GM12865 (cell line): ENCODE measurements around the gene ARHGAP24.
"Not testable (repeated sequence)": the region's sequence is repeated elsewhere in the genome, so short reads cannot be mapped to it uniquely, and the experiment has no call there.

ENCODE experiments used
- DNase-seq: peaks from one replicate; pipeline ENCODE4 v3.0.0; 2010; ENCODE audit warnings: low read depth
- H3K4me3 ChIP-seq: 2 replicates; pipeline ENCODE4 v1.5.1; 2011; ENCODE audit warnings: mild to moderate bottlenecking, low read depth, low read length, control low read depth
- TF ChIP-seq, protein P1 (sequence below): IDR thresholded peaks from 2 replicates; pipeline ENCODE4 v1.5.1; 2011; ENCODE audit warnings: low read length, control low read depth, low read depth, inconsistent platforms; ENCODE audit not compliant: insufficient read depth; ENCODE audit errors: missing control alignments

Gene ARHGAP24

DNA sequence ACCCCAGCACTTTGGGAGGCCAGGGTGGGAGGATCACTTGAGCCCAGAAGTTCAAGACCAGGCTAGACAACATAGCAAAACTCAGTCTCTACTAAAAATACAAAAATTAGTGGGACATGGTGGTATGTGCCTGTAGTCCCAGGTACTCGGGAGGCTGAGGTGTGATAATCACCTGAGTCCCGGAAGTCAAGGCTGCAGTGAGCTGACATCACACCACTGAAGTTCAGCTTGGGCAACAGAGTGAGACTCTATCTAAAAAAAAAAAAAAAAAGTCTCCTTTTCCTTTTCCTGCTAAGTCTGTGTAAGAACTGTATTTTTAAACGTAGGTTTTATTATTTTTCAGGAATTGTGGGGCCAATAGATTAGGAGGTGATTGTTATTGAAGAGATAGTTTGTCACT, 356.7 kb downstream of the ARHGAP24 start:
- no peak overlapping the region for H3K4me3 ChIP-seq
- no peak for DNase-seq
- TF ChIP-seq, protein P1, sequence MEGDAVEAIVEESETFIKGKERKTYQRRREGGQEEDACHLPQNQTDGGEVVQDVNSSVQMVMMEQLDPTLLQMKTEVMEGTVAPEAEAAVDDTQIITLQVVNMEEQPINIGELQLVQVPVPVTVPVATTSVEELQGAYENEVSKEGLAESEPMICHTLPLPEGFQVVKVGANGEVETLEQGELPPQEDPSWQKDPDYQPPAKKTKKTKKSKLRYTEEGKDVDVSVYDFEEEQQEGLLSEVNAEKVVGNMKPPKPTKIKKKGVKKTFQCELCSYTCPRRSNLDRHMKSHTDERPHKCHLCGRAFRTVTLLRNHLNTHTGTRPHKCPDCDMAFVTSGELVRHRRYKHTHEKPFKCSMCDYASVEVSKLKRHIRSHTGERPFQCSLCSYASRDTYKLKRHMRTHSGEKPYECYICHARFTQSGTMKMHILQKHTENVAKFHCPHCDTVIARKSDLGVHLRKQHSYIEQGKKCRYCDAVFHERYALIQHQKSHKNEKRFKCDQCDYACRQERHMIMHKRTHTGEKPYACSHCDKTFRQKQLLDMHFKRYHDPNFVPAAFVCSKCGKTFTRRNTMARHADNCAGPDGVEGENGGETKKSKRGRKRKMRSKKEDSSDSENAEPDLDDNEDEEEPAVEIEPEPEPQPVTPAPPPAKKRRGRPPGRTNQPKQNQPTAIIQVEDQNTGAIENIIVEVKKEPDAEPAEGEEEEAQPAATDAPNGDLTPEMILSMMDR: no peak

GRCh38 chr4:85833302-85833701, 358.4 kb downstream of the ARHGAP24 start:
- TF ChIP-seq, protein P1: no peak
- no peak overlapping the region for H3K4me3 ChIP-seq
- no peak for DNase-seq

DNA sequence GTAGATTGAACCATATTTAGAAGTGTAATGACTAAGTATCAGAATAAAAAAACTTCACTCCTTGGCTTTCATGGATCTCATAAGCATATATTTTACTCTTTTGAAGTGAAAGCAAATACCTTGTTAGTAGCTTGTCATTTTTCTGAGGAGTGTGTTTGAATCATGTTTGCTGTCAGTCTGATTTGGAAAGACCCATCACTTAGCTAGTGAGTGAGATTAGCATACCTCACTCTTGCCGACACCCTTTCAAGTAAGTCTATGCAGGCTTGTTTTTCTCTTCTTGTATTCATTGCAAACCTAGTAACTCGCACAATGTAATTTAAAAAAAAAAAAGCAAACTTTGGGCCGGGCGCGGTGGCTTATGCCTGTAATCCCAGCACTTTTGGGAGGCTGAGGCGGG, 360.0 kb downstream of the ARHGAP24 start:
- TF ChIP-seq, protein P1: no peak

GRCh38 chr4:85836588-85837438, 361.9 kb downstream of the ARHGAP24 start:
- TF ChIP-seq, protein P1: no peak
- H3K4me3 ChIP-seq: no peak overlapping the region
- DNase-seq: no peak

More for the DNA sequence above, 360.0 kb downstream of the ARHGAP24 start:
- DNase-seq: no peak
- H3K4me3 ChIP-seq: no peak overlapping the region

DNA sequence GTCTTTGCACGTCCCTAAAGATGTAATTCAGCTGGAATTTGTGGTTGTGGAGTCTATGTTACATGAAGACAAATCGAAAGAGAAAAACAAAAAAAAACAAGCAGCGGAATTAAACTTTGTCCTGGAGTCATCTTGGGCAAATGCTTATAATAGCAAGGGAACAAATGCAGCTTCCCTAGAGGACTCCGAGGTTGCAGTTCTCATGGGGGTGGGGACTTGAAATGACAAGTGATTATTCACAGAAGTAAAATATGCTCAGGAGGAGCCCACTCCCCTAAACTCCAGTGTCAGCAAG, 362.4 kb downstream of the ARHGAP24 start:
- TF ChIP-seq, protein P1: no peak
- DNase-seq: no peak
- no peak overlapping the region for H3K4me3 ChIP-seq

DNA sequence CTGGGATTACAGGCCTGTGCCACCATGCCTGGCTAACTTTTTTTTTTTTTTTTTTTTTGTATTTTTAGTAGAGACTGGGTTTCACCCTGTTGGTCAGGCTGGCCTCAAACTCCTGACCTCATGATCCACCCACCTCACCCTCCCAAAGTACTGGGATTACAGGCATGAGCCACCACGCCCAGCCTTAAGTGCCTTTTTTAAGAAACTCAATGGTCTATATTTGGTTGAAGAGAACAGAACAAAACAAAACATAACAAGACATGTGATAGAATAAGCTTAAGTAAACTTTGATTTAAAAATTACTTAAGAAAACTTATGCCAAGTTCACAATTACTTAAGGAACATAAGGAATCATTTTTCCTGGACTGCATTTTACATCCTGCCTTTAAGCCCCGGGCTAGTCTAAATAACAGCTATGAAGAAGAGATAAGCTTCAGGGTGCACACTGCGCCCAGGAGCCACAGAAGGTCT, 365.1 kb downstream of the ARHGAP24 start:
- not testable (repeated sequence) for DNase-seq, H3K4me3 ChIP-seq

GRCh38 chr4:85842540-85842939, 367.6 kb downstream of the ARHGAP24 start:
- TF ChIP-seq, protein P1: no peak
- no peak for DNase-seq
- H3K4me3 ChIP-seq: no peak overlapping the region

DNA sequence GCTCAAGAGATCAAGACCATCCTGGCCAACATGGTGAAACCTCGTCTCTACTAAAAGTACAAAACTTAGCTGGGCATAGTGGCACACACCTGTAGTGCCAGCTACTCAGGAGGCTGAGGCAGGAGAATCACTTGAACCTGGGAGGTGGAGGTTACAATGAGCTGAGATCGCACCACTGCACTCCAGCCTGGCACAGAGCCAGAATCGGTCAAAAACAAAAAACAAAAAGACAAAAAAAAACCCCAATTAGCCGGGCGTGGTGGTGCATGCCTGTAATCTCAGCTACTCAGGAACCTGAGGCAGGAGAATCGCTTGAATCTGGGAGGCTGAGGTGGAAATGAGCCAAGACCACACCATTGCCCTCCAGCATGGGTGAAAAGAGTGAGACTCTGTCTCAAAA, 378.8 kb downstream of the ARHGAP24 start:
- not testable (repeated sequence) for H3K4me3 ChIP-seq, DNase-seq
